HepG2 (cell line): ENCODE data around the gene FAM184B. TPM values are rescaled to one million over a fixed set of nuclear protein-coding genes. Genes with fewer than 3 reads are reported as not detected.

Experiments used
- DR1 ChIP-seq: sonication (generic); formaldehyde crosslinking; IDR thresholded peaks from 2 replicates; pipeline ENCODE4 v1.8.0; 2021; ENCODE audit warnings: mild to moderate bottlenecking, missing genetic modification reagents, inconsistent platforms
- HCFC1 ChIP-seq: fragments of 150-350 bp; IDR thresholded peaks from 2 replicates; pipeline ENCODE4 v1.6.1; 2014; ENCODE audit warnings: low read depth, low read length
- KDM5B ChIP-seq: sonication (generic); formaldehyde crosslinking; IDR thresholded peaks from 2 replicates; pipeline ENCODE4 v1.4.0; 2020; ENCODE audit warnings: missing genetic modification reagents, mild to moderate bottlenecking, borderline replicate concordance
- MLX ChIP-seq: IDR thresholded peaks from 2 replicates; pipeline ENCODE4 v1.6.1; 2016
- THAP7 ChIP-seq: sonication (generic); formaldehyde crosslinking; IDR thresholded peaks from 2 replicates; pipeline ENCODE4 v1.8.1; 2023; ENCODE audit warnings: mild to moderate bottlenecking, missing genetic modification reagents
- TOPORS ChIP-seq: sonication (generic); formaldehyde crosslinking; IDR thresholded peaks from 2 replicates; pipeline ENCODE4 v1.8.0; 2023; ENCODE audit warnings: mild to moderate bottlenecking, missing genetic modification reagents
- ZNF407 ChIP-seq: sonication (generic); formaldehyde crosslinking; IDR thresholded peaks from one replicate; pipeline ENCODE4 v1.5.1; 2020; ENCODE audit warnings: mild to moderate bottlenecking, missing genetic modification reagents; ENCODE audit errors: not compliant biosample characterization
- ZNF484 ChIP-seq: sonication (generic); formaldehyde crosslinking; IDR thresholded peaks from 2 replicates; pipeline ENCODE4 v1.5.1; 2020; ENCODE audit warnings: mild to moderate bottlenecking, low read depth, missing genetic modification reagents, borderline replicate concordance
- ZNF567 ChIP-seq: sonication (generic); formaldehyde crosslinking; IDR thresholded peaks from 2 replicates; pipeline ENCODE4 v1.8.1; 2023; ENCODE audit warnings: mild to moderate bottlenecking, missing genetic modification reagents, borderline replicate concordance
- ZNF646 ChIP-seq: sonication (generic); formaldehyde crosslinking; IDR thresholded peaks from 2 replicates; pipeline ENCODE4 v1.9.0; 2021; ENCODE audit warnings: mild to moderate bottlenecking, missing genetic modification reagents
- ZNF781 ChIP-seq: sonication (generic); formaldehyde crosslinking; IDR thresholded peaks from 2 replicates; pipeline ENCODE4 v1.5.1; 2020; ENCODE audit warnings: borderline replicate concordance, mild to moderate bottlenecking, missing genetic modification reagents; ENCODE audit errors: not compliant biosample characterization
- polyA plus RNA-seq, 8 experiments: library from polyadenylated mRNA; depleted of rRNA in 3 of 8; stranded (reverse) in 7 of 8; unstranded in 1 of 8; fragments of >200 nt; fragmentation: Illumina TruSeq in 4 of 8; extraction: Trizol in 4 of 8; gene quantifications; 2 replicates each; pipeline versions ENCODE4 v1.2.1 to v1.2.3, GENCODE V29; 2011 to 2016; ENCODE audit warnings: low read depth in 4 of 8, missing spikeins in 1 of 8, mixed read lengths in 1 of 8; ENCODE audit not compliant: insufficient read depth in 1 of 8
- total RNA-seq, 5 experiments: library from RNA; depleted of rRNA; stranded (reverse); fragments of >200 nt; fragmentation: Illumina TruSeq; extraction: Trizol; gene quantifications; 2 replicates each; pipeline ENCODE4 v1.2.3, GENCODE V29; 2016; ENCODE audit warnings: low read depth in 1 of 5

Gene FAM184B
- total and polyA plus RNA-seq, 2 of the 13 experiments (the other 11 are each of a cell fraction or from before 2014, with no cell fraction given), result not detected

DNA sequence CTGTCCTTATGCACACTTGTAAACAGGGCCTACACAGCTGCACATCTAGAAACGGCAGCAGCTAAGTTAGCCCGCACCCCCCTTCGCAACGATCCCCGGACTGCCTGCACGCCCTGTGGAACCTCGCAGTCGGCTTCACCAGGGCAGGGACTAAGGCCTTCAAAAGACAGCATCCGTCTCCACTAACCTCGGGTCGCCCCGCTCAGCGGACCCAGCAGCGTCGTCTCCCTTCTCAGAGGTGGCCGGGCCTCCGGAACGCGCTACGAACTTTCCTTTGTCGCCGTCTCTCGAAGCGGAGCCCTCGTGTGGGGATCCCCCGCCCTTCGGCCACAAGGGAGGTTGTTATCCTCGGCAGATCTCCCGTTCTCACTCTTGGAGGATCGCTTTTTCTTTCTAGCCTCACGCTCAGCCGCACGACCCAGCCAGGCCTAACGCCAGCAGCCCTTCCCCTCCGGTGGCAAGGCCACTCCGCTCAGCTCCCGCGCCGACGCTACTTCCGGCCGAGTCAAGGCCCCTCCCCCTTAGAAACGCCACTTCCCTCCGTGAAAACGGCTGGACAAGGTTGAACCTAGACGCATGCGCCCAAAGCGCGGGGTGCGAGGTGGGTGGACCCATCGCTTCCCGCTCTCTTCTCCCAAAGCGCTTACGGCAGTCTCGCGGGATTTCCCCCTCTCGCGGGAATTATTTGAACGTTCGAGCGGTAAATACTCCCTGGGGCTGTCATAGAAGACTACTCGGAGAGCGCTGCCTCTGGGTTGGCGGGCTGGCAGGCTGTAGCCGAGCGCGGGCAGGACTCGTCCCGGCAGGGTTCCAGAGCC is 29.0 kb upstream of the FAM184B start, which contains the start of the genes DCAF16 and NCAPG (continued):
- TF ChIP-seq DR1 (peak; percentile 94; the same call in 1 of the 2 replicates), ZNF407 (CRISPR knock-in tag) (peak; percentile 49), ZNF646 (CRISPR knock-in tag) (no peak), MLX (CRISPR knock-in tag) (peak; percentile 39; the same call in 1 of the 2 replicates), HCFC1 (peak; percentile 32; the same call in 1 of the 2 replicates), TOPORS (CRISPR knock-in tag) (no peak), ZNF567 (CRISPR knock-in tag) (no peak; the same call in 1 of the 2 replicates), KDM5B (peak; percentile 78; the same call in 1 of the 2 replicates), ZNF781 (CRISPR knock-in tag) (peak; percentile 90), THAP7 (CRISPR knock-in tag) (peak; percentile 70; the same call in 1 of the 2 replicates), ZNF484 (CRISPR knock-in tag) (no peak)
